ENCODE results near the gene FNTB.

- TF ChIP-seq SUZ12 (IDR thresholded peaks at IDR 0.05; ENCODE audit: low read depth, low read length), result no peak
- no peak for TF ChIP-seq TAF1 (CRISPR knock-in tag; IDR thresholded peaks at IDR 0.05)
These were observed 14.3 kb downstream of the FNTB start for GRCh38 chr14:65000898-65001591.
